ENCODE results near the gene USB1. TPM values are rescaled to one million over a fixed set of nuclear protein-coding genes. Genes with fewer than 3 reads are reported as not detected.

Gene USB1
- total RNA-seq, 1 experiment from 2014 or later, result 91.2 TPM

DNA sequence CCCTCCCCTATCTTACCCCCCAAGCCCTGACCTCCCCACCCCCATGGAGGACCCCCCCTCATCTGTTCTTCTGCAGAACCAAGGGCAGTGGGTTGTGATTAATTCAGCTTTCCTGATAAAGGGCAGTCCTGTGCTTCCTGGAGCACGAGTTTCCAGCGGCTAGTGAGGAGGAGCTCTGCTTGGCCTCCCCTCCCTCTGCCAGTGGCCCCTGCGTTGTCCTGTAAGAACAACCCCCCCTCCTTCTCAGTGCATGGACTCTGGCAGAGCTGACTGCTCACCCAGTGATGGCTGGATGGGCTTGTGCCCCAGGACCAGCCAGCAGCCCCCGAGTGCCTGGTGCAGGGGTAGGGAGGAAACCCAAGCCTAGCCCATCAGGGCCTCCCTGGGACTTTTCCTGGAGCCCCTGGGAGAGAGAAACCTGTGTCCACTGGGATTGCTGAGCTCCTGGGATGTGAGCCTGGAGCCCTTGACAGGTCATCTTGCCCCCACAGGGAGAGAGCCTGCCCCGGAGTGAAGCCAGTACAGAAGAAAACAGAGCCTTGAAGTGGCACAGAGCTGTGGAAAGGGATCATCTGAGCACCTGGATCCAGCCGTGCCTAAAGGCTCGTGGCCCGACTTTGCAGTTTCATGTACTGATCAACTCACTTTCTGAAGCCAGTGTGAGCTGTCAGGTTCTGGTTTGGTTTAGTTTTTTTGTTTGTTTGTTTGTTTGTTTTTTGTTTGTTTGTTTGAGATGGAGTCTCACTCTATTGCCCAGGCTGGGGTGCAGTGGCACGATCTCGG is 50.8 kb downstream of the USB1 start:
- TF ChIP-seq, protein P1, sequence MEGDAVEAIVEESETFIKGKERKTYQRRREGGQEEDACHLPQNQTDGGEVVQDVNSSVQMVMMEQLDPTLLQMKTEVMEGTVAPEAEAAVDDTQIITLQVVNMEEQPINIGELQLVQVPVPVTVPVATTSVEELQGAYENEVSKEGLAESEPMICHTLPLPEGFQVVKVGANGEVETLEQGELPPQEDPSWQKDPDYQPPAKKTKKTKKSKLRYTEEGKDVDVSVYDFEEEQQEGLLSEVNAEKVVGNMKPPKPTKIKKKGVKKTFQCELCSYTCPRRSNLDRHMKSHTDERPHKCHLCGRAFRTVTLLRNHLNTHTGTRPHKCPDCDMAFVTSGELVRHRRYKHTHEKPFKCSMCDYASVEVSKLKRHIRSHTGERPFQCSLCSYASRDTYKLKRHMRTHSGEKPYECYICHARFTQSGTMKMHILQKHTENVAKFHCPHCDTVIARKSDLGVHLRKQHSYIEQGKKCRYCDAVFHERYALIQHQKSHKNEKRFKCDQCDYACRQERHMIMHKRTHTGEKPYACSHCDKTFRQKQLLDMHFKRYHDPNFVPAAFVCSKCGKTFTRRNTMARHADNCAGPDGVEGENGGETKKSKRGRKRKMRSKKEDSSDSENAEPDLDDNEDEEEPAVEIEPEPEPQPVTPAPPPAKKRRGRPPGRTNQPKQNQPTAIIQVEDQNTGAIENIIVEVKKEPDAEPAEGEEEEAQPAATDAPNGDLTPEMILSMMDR (IDR thresholded peaks at IDR 0.05; ENCODE audit: insufficient read depth in 1 of 2, low read depth in 1 of 2, low read length in 1 of 2, severe bottlenecking in 1 of 2, unreplicated experiment in 1 of 2), result no peak
- POLR2A ChIA-PET, result interaction anchor here (0.6 kb wide), 1 partner anchor 317 kb away, joined by 6 read pairs; no protein-coding TSS in a partner anchor
- CTCF ChIA-PET, result no interaction called here

DNA sequence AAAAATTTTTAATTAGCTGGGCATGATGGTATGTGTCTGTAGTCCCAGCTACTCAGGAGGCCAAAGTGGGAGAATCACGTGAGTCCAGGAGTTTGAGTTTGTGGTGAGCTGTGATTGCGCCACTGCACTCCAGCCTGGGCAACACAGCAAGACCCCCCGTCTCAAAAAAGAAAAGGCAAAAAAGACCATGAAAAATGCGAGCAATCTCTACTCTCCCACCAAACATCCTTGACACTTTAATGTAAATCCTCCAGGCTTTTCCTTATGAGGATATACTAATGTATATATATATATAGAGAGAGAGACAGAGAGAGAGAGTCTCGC is 52.4 kb downstream of the USB1 start:
- ChIA-PET CTCF (no interaction called here), POLR2A (no interaction called here)

More for the DNA sequence above, 50.8 kb downstream of the USB1 start:
- H3K4me3 ChIP-seq (ENCODE audit: low read depth, low read length), result no peak overlapping the region
- no peaks in the 10 kb centered on the region for H3K9me3 ChIP-seq
- intact Hi-C loops (cut with micrococcal nuclease; ENCODE audit: unreplicated experiment), result no loop called here
- no peaks in the 10 kb centered on the region for H3K27me3 ChIP-seq (replicated peaks; ENCODE audit: control insufficient read depth, insufficient read depth, low read length)
- no TSS peak for BruUV-seq (replicated peaks)
- Mint-ChIP-seq H3K4me1 (ENCODE audit: low read depth, unreplicated experiment) (peaks cover 5% of the 10 kb centered on the region), H3K36me3 (ENCODE audit: insufficient read depth, unreplicated experiment) (no peaks in the 10 kb centered on the region), H3K27ac (ENCODE audit: unreplicated experiment) (no peak overlapping the region), H3K27me3 (ENCODE audit: insufficient read depth, unreplicated experiment) (no peaks in the 10 kb centered on the region), H3K9me3 (ENCODE audit: unreplicated experiment) (no peaks in the 10 kb centered on the region), H3K4me3 (ENCODE audit: unreplicated experiment) (no peak overlapping the region)
- no peak for DNase-seq
- H3K36me3 ChIP-seq (ENCODE audit: control insufficient read depth, insufficient read depth, low read length), result no peaks in the 10 kb centered on the region
- peaks cover 9% of the 10 kb centered on the region; the same call in 1 of the 2 replicates for H3K4me1 ChIP-seq

DNA sequence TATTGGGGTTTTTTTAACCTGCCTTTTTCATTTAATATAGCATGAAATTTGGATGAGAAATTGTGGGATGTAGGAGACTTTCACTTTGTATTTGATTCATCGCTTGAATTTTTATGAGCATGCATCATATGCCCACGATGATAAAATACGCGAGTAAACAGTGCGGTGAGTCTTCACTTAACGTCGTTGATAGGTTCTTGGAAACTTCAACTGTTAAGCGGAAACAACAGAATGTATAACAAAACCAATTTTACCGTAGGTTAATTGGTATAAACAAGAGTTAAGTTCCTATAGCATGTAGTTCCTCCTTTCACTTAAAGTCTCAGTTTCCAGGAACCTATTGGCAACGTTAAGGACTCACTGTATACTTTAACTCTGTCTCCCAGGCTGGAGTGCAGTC is 53.1 kb downstream of the USB1 start:
- Histone ChIP-seq H3K36me3 (ENCODE audit: control insufficient read depth, insufficient read depth, low read length) (no peaks in the 10 kb centered on the region), H3K4me1 (0 out of 2 replicates have a peak, but pooled peaks cover 4% of the 10 kb centered on the region), H3K9me3 (no peaks in the 10 kb centered on the region), H3K27me3 (replicated peaks; ENCODE audit: control insufficient read depth, insufficient read depth, low read length) (no peaks in the 10 kb centered on the region), H3K4me3 (ENCODE audit: low read depth, low read length) (no peak overlapping the region)
- CTCF ChIA-PET, result interaction anchor here (0.6 to 1.0 kb wide), 2 partner anchors 11 to 43 kb away, joined by 3 to 6 read pairs; no protein-coding TSS in a partner anchor
- no TSS peak for BruUV-seq (replicated peaks)
- H3K27me3 Mint-ChIP-seq (ENCODE audit: insufficient read depth, unreplicated experiment), result no peaks in the 10 kb centered on the region
- no peak overlapping the region for H3K4me3 Mint-ChIP-seq (ENCODE audit: unreplicated experiment)
- TF ChIP-seq, protein P1 (IDR thresholded peaks at IDR 0.05; ENCODE audit: insufficient read depth in 1 of 2, low read depth in 1 of 2, low read length in 1 of 2, severe bottlenecking in 1 of 2, unreplicated experiment in 1 of 2), result no peak
- no peak overlapping the region for H3K27ac Mint-ChIP-seq (ENCODE audit: unreplicated experiment)
- no peaks in the 10 kb centered on the region for H3K36me3 Mint-ChIP-seq (ENCODE audit: insufficient read depth, unreplicated experiment)
- no peak for DNase-seq
- POLR2A ChIA-PET, result no interaction called here
- intact Hi-C loops (cut with micrococcal nuclease; ENCODE audit: unreplicated experiment), result no loop called here
- H3K9me3 Mint-ChIP-seq (ENCODE audit: unreplicated experiment), result no peaks in the 10 kb centered on the region
- peaks cover 5% of the 10 kb centered on the region for H3K4me1 Mint-ChIP-seq (ENCODE audit: low read depth, unreplicated experiment)

More for the DNA sequence above, 52.4 kb downstream of the USB1 start:
- Mint-ChIP-seq H3K36me3 (ENCODE audit: insufficient read depth, unreplicated experiment) (no peaks in the 10 kb centered on the region), H3K4me1 (ENCODE audit: low read depth, unreplicated experiment) (peaks cover 5% of the 10 kb centered on the region), H3K4me3 (ENCODE audit: unreplicated experiment) (no peak overlapping the region), H3K27me3 (ENCODE audit: insufficient read depth, unreplicated experiment) (no peaks in the 10 kb centered on the region), H3K27ac (ENCODE audit: unreplicated experiment) (no peak overlapping the region), H3K9me3 (ENCODE audit: unreplicated experiment) (no peaks in the 10 kb centered on the region)
- Histone ChIP-seq H3K4me1 (0 out of 2 replicates have a peak, but pooled peaks cover 4% of the 10 kb centered on the region), H3K4me3 (ENCODE audit: low read depth, low read length) (no peak overlapping the region), H3K9me3 (no peaks in the 10 kb centered on the region), H3K36me3 (ENCODE audit: control insufficient read depth, insufficient read depth, low read length) (no peaks in the 10 kb centered on the region), H3K27me3 (replicated peaks; ENCODE audit: control insufficient read depth, insufficient read depth, low read length) (no peaks in the 10 kb centered on the region)
- no TSS peak for BruUV-seq (replicated peaks)
- intact Hi-C loops (cut with micrococcal nuclease; ENCODE audit: unreplicated experiment), result no loop called here
- DNase-seq, result no peak
- TF ChIP-seq, protein P1 (IDR thresholded peaks at IDR 0.05; ENCODE audit: insufficient read depth in 1 of 2, low read depth in 1 of 2, low read length in 1 of 2, severe bottlenecking in 1 of 2, unreplicated experiment in 1 of 2), result no peak

All from Caco-2 (cell line).